HG03571 (cell line): ENCODE data around the gene USH2A.

ENCODE experiments used
- ATAC-seq: cut with Tn5 transposase; IDR thresholded peaks from one replicate; pipeline ENCODE4 v1.9.1; 2021; ENCODE audit not compliant: unreplicated experiment

USH2A gene

GRCh38 chr1:216140730-216141524 lies 282.3 kb downstream of the USH2A start:
- ATAC-seq: no peak

DNA sequence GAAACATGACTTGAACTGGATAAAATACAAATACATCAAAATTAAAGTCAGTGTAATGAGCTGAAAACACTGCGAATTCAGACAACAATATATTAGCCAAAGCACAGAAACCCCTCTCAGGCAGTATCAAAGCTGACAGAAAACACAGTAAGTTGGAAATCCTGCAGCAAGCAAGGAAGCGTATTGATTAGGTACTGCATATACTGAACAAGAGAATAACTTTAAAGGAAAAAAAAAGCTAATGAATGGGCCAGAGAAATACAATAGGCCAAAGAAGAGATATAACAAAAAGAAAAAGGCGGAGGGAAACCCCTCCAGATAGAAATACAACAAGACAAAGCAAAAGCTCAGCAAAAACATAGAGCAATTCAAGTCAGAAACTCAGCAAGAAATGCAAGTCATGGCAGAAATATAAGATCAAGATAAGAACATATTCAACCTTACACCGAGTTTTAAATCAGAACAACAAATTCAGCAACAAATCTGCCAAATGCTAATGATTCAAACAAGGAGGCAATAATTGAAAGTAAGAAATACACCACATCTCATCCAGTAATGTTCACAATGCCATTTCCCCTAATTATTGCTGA lies 299.0 kb downstream of the USH2A start:
- no peak for ATAC-seq

GRCh38 chr1:216123446-216124191 lies 299.6 kb downstream of the USH2A start:
- ATAC-seq: no peak

DNA sequence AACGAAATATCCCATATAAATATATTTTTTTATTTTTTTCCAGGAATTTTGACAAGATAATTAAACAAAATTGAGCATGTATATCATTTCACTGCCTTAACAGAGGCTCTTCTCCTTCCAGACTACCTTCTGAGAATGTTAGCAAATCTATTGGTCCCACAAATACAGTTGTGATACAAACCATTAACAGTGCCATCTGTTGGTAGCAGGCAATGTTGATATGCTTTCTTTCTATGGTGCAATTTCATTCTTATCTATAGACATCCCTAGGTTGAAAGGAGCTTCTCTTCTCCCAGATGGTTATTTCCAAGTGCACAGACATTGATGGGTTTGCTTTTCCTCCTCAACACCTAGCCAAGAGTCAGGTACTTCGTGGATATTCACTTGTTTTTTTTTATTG lies 303.6 kb downstream of the USH2A start:
- no peak for ATAC-seq

DNA sequence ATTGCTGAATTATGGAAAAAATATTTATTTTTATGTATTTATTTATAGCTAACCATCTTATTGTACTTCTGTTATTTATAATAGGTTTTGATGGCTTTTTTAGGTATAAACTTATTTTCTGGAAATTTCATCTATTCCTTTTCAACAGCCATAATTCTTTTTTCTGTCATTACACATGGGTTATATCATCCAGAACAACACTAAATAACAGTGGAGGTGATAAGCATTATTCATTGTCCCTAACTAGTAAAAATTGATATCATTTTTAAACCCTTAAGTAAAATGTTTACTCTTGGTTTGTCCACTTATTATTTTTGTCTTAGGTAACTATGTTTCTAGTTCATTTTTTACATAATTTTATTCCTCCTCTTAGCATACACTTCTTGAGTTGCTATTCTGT lies 309.1 kb downstream of the USH2A start:
- no peak for ATAC-seq

- no peak for ATAC-seq
Observed at GRCh38 chr1:216113181-216113580, 310.1 kb downstream of the USH2A start.

GRCh38 chr1:216111842-216112241 lies 311.4 kb downstream of the USH2A start:
- ATAC-seq: no peak

DNA sequence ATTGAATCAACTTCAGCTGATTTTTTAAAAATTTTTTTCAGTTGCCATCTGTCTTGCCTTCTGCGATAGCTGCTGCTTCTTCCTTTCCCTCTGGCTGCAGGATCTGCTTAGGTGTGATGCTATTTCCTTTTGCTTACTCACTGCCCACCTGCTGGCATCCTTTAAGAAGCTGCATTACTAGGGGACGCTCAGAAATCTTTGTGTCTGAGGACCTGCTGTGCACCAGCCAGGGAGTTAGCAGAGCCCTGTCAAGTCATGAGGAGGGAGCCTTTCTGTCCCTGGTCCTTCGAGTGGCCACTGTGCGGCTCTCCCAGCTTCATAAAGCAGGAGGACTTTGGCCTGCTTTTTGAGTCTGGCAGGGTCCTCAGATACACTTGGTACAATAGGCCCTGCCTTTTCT lies 327.8 kb downstream of the USH2A start:
- no peak for ATAC-seq

DNA sequence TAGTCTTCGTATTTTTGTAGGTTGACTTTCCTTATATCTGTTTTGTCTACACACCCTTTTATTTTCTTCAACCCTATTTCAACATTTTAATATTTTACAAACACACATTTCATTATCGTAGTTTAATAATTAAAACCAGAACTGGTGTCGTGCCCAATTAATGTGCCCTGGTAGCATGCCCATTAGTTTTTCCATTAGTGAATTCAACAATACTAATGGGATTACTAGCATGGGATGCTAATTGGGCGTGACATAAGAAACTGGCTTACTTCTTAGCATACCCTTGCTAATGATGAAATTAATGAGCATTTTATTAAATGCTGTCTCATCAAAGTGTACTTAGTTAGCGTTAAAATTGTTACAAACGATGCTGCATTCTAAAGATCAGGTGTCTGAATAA lies 332.7 kb downstream of the USH2A start:
- ATAC-seq: no peak

DNA sequence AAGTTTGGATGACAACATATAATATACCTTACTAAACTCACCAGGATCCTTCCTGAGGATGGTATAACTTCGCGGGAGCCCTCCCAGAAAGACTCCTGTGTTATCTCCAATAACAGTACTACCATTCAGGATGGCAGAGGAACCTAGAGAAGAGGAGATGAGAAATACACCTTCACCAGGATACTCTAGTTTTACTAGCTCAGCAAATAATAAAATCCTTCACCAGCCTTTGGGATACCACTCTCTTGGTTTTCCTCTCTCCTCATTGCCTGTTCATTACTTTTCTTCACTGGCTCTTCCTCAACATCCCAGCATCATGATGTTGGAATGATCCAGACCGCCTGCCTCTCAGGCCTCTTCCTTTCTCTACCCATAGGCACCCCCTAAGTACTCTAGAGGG lies 336.6 kb downstream of the USH2A start:
- ATAC-seq: no peak

- ATAC-seq: no peak
Observed at GRCh38 chr1:216081445-216081844, 341.8 kb downstream of the USH2A start.

- no peak for ATAC-seq
Observed at GRCh38 chr1:216076751-216077150, 346.5 kb downstream of the USH2A start.

GRCh38 chr1:216075339-216075738 lies 347.9 kb downstream of the USH2A start:
- no peak for ATAC-seq

- ATAC-seq: no peak
Observed at GRCh38 chr1:216073793-216074595, 349.3 kb downstream of the USH2A start.

- no peak for ATAC-seq
Observed at GRCh38 chr1:216071262-216071661, 352.0 kb downstream of the USH2A start.

- ATAC-seq: no peak
Observed at GRCh38 chr1:216064643-216065042, 358.6 kb downstream of the USH2A start.

- no peak for ATAC-seq
Observed at GRCh38 chr1:216057947-216058346, 365.3 kb downstream of the USH2A start.

DNA sequence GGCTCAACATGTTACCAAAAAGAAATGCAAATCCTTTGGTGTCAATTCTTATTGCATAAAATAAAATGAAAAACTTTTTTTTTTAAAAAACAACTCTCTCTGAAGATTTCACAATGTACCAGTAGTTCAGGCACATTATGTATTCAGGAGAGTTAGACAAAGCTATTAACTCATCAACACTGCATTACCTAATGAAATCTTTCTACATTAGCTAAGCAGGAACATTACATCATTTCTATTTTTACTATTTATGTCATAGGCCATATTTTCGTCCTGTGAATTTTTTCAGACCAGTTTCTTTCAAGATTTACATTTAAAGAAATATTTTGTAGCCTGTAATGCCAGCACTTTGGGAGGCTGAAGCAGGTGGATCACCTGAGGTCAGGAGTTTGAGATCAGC lies 366.2 kb downstream of the USH2A start:
- no peak for ATAC-seq

- ATAC-seq: no peak
Observed at GRCh38 chr1:216055004-216055403, 368.2 kb downstream of the USH2A start.

GRCh38 chr1:216054600-216054999 lies 368.6 kb downstream of the USH2A start:
- no peak for ATAC-seq

- ATAC-seq: no peak
Observed at GRCh38 chr1:216051071-216051470, 372.2 kb downstream of the USH2A start.
